K562 (cell line): Measurements from ENCODE around the gene TNC. TPM values are rescaled to one million over a fixed set of nuclear protein-coding genes. Genes with fewer than 3 reads are reported as not detected.

Experiments used
- ATAC-seq: fragments of 200-7000 bp; cut with Tn5 transposase; 3 replicates; pipeline ENCODE4 v1.9.1; 2020; ENCODE audit warnings: moderate library complexity
- BruUV-seq: library from RNA; stranded (reverse); fragments of 400-500 nt; replicated peaks from 2 replicates; lab custom pipeline; 2021; lab: Mats Ljungman, UMichigan
- CTCF ChIA-PET: fragments of 300-600 bp; formaldehyde crosslinking; extraction: SDS; loops from one replicate; lab custom pipeline; 2021; ENCODE audit warnings: low intra/inter-chr PET ratio; lab: Yijun Ruan, JAX
- POLR2A ChIA-PET: fragments of 300-600, 350-650 bp; sonication (Branson Sonifier 250); formaldehyde crosslinking; extraction: SDS; loops from one replicate; lab custom pipeline; 2021; ENCODE audit warnings: antibody characterized with exemption, inconsistent platforms; lab: Yijun Ruan, JAX
- DNase-seq, 4 experiments: peaks; one replicate each; pipeline versions ENCODE4 v3.0.0 to v3.0.0-alpha.2; 2011 to 2018; ENCODE audit warnings: low spot score in 3 of 4, mixed read lengths in 3 of 4; ENCODE audit errors: extremely low read depth in 1 of 4
- FAIRE-seq: peaks from 2 replicates; lab custom pipeline; 2011; peaks lifted over from hg19 to GRCh38; lab: Jason Lieb, UNC
- H2AFZ ChIP-seq: 2 replicates; pipeline ENCODE4 v1.6.0; 2011; ENCODE audit warnings: low read depth, low read length, control low read depth, inconsistent platforms
- H3K27ac ChIP-seq: fragments of 200-600 bp; 3 replicates; pipeline ENCODE4 v1.8.0; 2011; ENCODE audit warnings: low read depth, mild to moderate bottlenecking, control low read depth, inconsistent platforms, low read length, moderate library complexity, mixed read lengths; ENCODE audit errors: extremely low read depth
- H3K27me3 ChIP-seq, 2 experiments: fragments of 300-600 bp in 1 of 2; 2 replicates in 1 of 2; 3 replicates in 1 of 2; pipeline versions ENCODE4 v1.6.0 to v1.8.0; 2011; ENCODE audit warnings: inconsistent platforms in 2 of 2, low read length in 2 of 2, mild to moderate bottlenecking in 1 of 2, mixed read lengths in 1 of 2, moderate library complexity in 1 of 2; ENCODE audit not compliant: control insufficient read depth in 2 of 2, insufficient read depth in 2 of 2
- H3K36me3 ChIP-seq: fragments of 300-600 bp; 3 replicates; pipeline ENCODE4 v1.8.0; 2011; ENCODE audit warnings: mild to moderate bottlenecking, low read length, inconsistent platforms; ENCODE audit not compliant: control insufficient read depth, insufficient read depth
- H3K4me1 ChIP-seq, 2 experiments: fragments of 200-600 bp in 1 of 2; replicated peaks in 1 of 2; 2 replicates in 1 of 2; 3 replicates in 1 of 2; pipeline versions ENCODE4 v1.5.1 to v1.8.0; 2011; ENCODE audit warnings: inconsistent platforms in 2 of 2, low read length in 2 of 2, mild to moderate bottlenecking in 1 of 2, mixed read lengths in 1 of 2, moderate library complexity in 1 of 2; ENCODE audit not compliant: control insufficient read depth in 2 of 2, insufficient read depth in 2 of 2
- H3K4me2 ChIP-seq: 2 replicates; pipeline ENCODE4 v1.6.1; 2011; ENCODE audit warnings: low read length, control low read depth, inconsistent platforms, mixed read lengths; ENCODE audit not compliant: insufficient read depth
- H3K4me3 ChIP-seq: fragments of 200-600 bp; sonication (generic), shearing (Covaris generic); 2 replicates; pipeline ENCODE4 v1.5.1; 2016; ENCODE audit warnings: control low read depth, inconsistent platforms
- H3K79me2 ChIP-seq: fragments of 200-600 bp; 3 replicates; pipeline ENCODE4 v1.8.0; 2011; ENCODE audit warnings: low read length, inconsistent platforms; ENCODE audit not compliant: control insufficient read depth, insufficient read depth
- H3K9ac ChIP-seq, 2 experiments: 2 replicates each; pipeline versions ENCODE4 v1.6.0 to v1.6.1; 2011; ENCODE audit warnings: low read depth in 2 of 2, low read length in 2 of 2, control low read depth in 1 of 2, inconsistent platforms in 1 of 2, mild to moderate bottlenecking in 1 of 2, mixed read lengths in 1 of 2; ENCODE audit not compliant: insufficient read depth in 1 of 2
- H3K9me1 ChIP-seq: one replicate; pipeline ENCODE4 v1.6.0; 2011; ENCODE audit warnings: inconsistent platforms, mild to moderate bottlenecking, low read length, moderate library complexity; ENCODE audit not compliant: control insufficient read depth, insufficient read depth
- H3K9me3 ChIP-seq: replicated peaks from 2 replicates; pipeline ENCODE4 v1.5.1; 2011; ENCODE audit warnings: low read depth, low read length, inconsistent platforms; ENCODE audit not compliant: control insufficient read depth, insufficient read depth
- H4K20me1 ChIP-seq: replicated peaks from 2 replicates; pipeline ENCODE4 v1.6.1; 2011; ENCODE audit warnings: low read length, inconsistent platforms, mixed read lengths; ENCODE audit not compliant: control insufficient read depth, insufficient read depth
- AFF4 ChIP-seq: sonication (generic); formaldehyde crosslinking; IDR thresholded peaks from 2 replicates; pipeline ENCODE4 v1.8.0; 2023; ENCODE audit warnings: mild to moderate bottlenecking, missing genetic modification reagents
- GTF2F1 ChIP-seq: IDR thresholded peaks from 2 replicates; pipeline ENCODE4 v1.6.1; 2011; ENCODE audit warnings: low read depth, low read length, improper control_type of control experiment
- HMBOX1 ChIP-seq: sonication (generic); IDR thresholded peaks from 2 replicates; pipeline ENCODE4 v1.6.1; 2016
- MCM2 ChIP-seq: fragments of 450-650 bp; IDR thresholded peaks from 2 replicates; pipeline ENCODE4 v1.6.1; 2017; ENCODE audit warnings: low read depth, mild to moderate bottlenecking
- TRIM28 ChIP-seq: fragments of 450-650 bp; IDR thresholded peaks from 2 replicates; pipeline ENCODE4 v1.6.1; 2017
- ZNF197 ChIP-seq: fragments of 200-800 bp; sonication (Bioruptor generic); IDR thresholded peaks from 2 replicates; pipeline ENCODE4 v1.6.1; 2016; ENCODE audit warnings: low read depth, missing genetic modification characterization, missing compliant biosample characterization
- WGBS: fragments of 100-300 bp; shearing (Covaris generic); methylation state at CpG from one replicate; pipeline ENCODE4 v1.1.6; 2016; ENCODE audit warnings: low coverage, mixed read lengths; ENCODE audit not compliant: insufficient coverage; ENCODE audit errors: missing lambda C conversion rate; 5-methylcytosine and 5-hydroxymethylcytosine counted together
- in situ Hi-C: fragments of 300-500 bp; cut with MboI; formaldehyde crosslinking; loops from 4 replicates; pipeline ENCODE4 v1.15.0; 2018; ENCODE audit warnings: inconsistent platforms, mixed read lengths
- intact Hi-C: fragments of 100-400 bp; cut with micrococcal nuclease; formaldehyde crosslinking; loops from 2 replicates; pipeline ENCODE4 v1.14.2; 2022
- polyA plus RNA-seq, 8 experiments: library from polyadenylated mRNA; depleted of rRNA in 4 of 8; stranded (reverse) in 5 of 8; unstranded in 3 of 8; fragments of >200 nt; fragmentation: Nextera tagmentation in 2 of 8; fragmentation: Illumina TruSeq in 1 of 8; extraction: Ambion mirVana in 2 of 8; extraction: Trizol in 1 of 8; gene quantifications; 2 replicates each; pipeline versions ENCODE4 v1.2.1 to v1.2.3, GENCODE V29; 2011 to 2014; ENCODE audit warnings: inconsistent platforms in 1 of 8, missing spikeins in 1 of 8
- total RNA-seq, 7 experiments: library from RNA; depleted of rRNA in 6 of 7; stranded (reverse); fragments of >200 nt in 6 of 7; fragmentation: Illumina TruSeq in 2 of 7; extraction: Trizol in 2 of 7; gene quantifications; 2 replicates each; pipeline versions ENCODE4 v1.2.1 to v1.2.3, GENCODE V29; 2011 to 2021; ENCODE audit warnings: low replicate concordance in 1 of 7

Gene TNC
- total and polyA plus RNA-seq, 9 of the 15 experiments (the other 6 are each of a cell fraction or from before 2014, with no cell fraction given) = under 0.01 to 0.29 TPM; not detected in 7

GRCh38 chr9:115115117-115115880 is 2.7 kb downstream of the TNC start:
- no peak overlapping the region for H3K27ac ChIP-seq
- ChIA-PET POLR2A (no interaction called here), CTCF (no interaction called here)
- no peaks in the 10 kb centered on the region for H3K79me2 ChIP-seq
- H3K4me3 ChIP-seq = no peak overlapping the region
- no peaks in the 10 kb centered on the region for H3K27me3 ChIP-seq
- no peak overlapping the region for H2AFZ ChIP-seq
- ATAC-seq = no peak
- FAIRE-seq = no peak
- H3K36me3 ChIP-seq = no peaks in the 10 kb centered on the region
- no peak for TF ChIP-seq ZNF197 (CRISPR knock-in tag)
- TF ChIP-seq TRIM28 = no peak
- TF ChIP-seq MCM2 = no peak
- TF ChIP-seq GTF2F1 = no peak
- no peak for TF ChIP-seq AFF4
- no peak for TF ChIP-seq HMBOX1
- intact Hi-C loops = no loop called here
- WGBS = 0% methylated on average over 2 of the region's 2 CpGs
- no peak for DNase-seq
- no peak overlapping the region for H3K9ac ChIP-seq
- H4K20me1 ChIP-seq = no peaks in the 10 kb centered on the region
- H3K4me1 ChIP-seq = no peaks in the 10 kb centered on the region
- in situ Hi-C loops = no loop called here
- no peaks in the 10 kb centered on the region for H3K9me1 ChIP-seq
- no TSS peak for BruUV-seq
- H3K4me2 ChIP-seq = no peak overlapping the region
- H3K9me3 ChIP-seq = no peaks in the 10 kb centered on the region
